ENCODE results near the gene PCSK4. TPM values are rescaled to one million over a fixed set of nuclear protein-coding genes. Genes with fewer than 3 reads are reported as not detected.

PCSK4 gene
- total RNA-seq, 2 experiments from 2014 or later, result 8.3 to 13.0 TPM

DNA sequence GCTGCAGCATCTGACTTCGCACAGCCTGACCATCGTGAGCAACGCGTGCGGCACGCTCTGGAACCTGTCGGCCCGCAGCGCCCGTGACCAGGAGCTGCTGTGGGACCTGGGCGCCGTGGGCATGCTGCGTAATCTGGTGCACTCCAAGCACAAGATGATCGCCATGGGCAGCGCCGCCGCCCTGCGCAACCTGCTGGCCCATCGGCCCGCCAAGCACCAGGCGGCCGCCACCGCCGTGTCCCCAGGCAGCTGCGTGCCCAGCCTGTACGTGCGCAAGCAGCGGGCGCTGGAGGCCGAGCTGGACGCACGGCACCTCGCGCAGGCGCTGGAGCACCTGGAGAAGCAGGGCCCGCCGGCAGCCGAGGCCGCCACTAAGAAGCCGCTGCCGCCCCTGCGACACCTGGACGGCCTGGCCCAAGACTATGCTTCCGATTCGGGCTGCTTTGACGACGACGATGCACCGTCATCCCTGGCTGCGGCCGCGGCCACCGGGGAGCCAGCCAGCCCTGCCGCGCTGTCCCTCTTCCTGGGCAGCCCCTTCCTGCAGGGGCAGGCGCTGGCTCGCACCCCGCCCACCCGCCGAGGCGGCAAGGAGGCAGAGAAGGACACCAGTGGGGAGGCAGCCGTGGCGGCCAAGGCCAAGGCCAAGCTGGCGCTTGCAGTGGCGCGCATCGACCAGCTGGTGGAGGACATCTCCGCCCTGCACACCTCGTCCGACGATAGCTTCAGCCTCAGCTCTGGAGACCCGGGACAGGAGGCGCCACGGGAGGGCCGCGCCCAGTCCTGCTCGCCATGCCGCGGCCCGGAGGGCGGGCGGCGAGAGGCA, 24.7 kb downstream of the PCSK4 start:
- peaks cover 1% of the 10 kb centered on the region for H3K4me1 ChIP-seq (ENCODE audit: insufficient read depth, low read length, poor library complexity, severe bottlenecking)
- H3K4me2 ChIP-seq (ENCODE audit: low read length), result no peak overlapping the region
- H3K9me3 ChIP-seq (ENCODE audit: low read length), result no peaks in the 10 kb centered on the region
- TF ChIP-seq EZH2phosphoT487 (IDR thresholded peaks at IDR 0.05; ENCODE audit: borderline replicate concordance, low read depth, low read length), result no peak
- CTCF ChIA-PET (ENCODE audit: unreplicated experiment), result no interaction called here
- POLR2A ChIA-PET, result interaction anchor here (0.7 kb wide), 1 partner anchor 52 kb away, joined by 7 read pairs; no protein-coding TSS in a partner anchor
- no peaks in the 10 kb centered on the region for H3K79me2 ChIP-seq (ENCODE audit: insufficient read depth, low read depth, low read length)
- no peaks in the 10 kb centered on the region for H4K20me1 ChIP-seq (ENCODE audit: insufficient read depth, low read length)
- H3K27ac ChIP-seq (ENCODE audit: low read depth, low read length, poor library complexity, severe bottlenecking), result no peak overlapping the region
- no TSS peak for BruUV-seq (replicated peaks)
- DNase-seq (ENCODE audit: low spot score), result no peak
- no peaks in the 10 kb centered on the region for H3K36me3 ChIP-seq (ENCODE audit: insufficient read depth, low read length)
- H3K4me3 ChIP-seq (ENCODE audit: low read depth, low read length, poor library complexity, severe bottlenecking), result no peak overlapping the region
- no peak overlapping the region for H2AFZ ChIP-seq (ENCODE audit: low read length)
- intact Hi-C loops (cut with micrococcal nuclease; ENCODE audit: unreplicated experiment), result no loop called here
- H3K9me2 ChIP-seq (ENCODE audit: insufficient read depth, low read length), result no peaks in the 10 kb centered on the region

DNA sequence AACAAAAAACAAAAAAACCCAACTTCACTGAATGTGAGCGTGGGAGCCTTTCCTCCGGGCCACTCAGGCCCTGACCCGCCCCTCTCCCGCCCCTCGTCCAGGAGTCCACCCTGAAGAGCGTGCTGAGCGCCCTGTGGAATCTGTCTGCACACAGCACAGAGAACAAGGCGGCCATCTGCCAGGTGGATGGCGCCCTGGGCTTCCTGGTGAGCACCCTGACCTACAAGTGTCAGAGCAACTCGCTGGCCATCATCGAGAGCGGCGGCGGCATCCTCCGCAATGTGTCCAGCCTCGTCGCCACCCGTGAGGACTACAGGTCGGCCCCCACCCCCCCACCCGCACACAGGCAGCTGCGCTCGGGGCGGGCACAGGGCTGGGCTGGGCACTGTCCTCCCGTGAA, 28.3 kb downstream of the PCSK4 start:
- Histone ChIP-seq H3K4me2 (ENCODE audit: low read length) (no peak overlapping the region), H3K27ac (ENCODE audit: low read depth, low read length, poor library complexity, severe bottlenecking) (no peak overlapping the region), H3K4me3 (ENCODE audit: low read depth, low read length, poor library complexity, severe bottlenecking) (no peak overlapping the region), H3K36me3 (ENCODE audit: insufficient read depth, low read length) (no peaks in the 10 kb centered on the region), H3K9me3 (ENCODE audit: low read length) (no peaks in the 10 kb centered on the region), H3K79me2 (ENCODE audit: insufficient read depth, low read depth, low read length) (no peaks in the 10 kb centered on the region), H3K9me2 (ENCODE audit: insufficient read depth, low read length) (no peaks in the 10 kb centered on the region), H2AFZ (ENCODE audit: low read length) (no peak overlapping the region), H4K20me1 (ENCODE audit: insufficient read depth, low read length) (no peaks in the 10 kb centered on the region), H3K4me1 (ENCODE audit: insufficient read depth, low read length, poor library complexity, severe bottlenecking) (no peaks in the 10 kb centered on the region)
- DNase-seq (ENCODE audit: low spot score), result no peak
- ChIA-PET CTCF (ENCODE audit: unreplicated experiment) (no interaction called here), POLR2A (no interaction called here)
- BruUV-seq (replicated peaks), result no TSS peak
- TF ChIP-seq, protein P1, sequence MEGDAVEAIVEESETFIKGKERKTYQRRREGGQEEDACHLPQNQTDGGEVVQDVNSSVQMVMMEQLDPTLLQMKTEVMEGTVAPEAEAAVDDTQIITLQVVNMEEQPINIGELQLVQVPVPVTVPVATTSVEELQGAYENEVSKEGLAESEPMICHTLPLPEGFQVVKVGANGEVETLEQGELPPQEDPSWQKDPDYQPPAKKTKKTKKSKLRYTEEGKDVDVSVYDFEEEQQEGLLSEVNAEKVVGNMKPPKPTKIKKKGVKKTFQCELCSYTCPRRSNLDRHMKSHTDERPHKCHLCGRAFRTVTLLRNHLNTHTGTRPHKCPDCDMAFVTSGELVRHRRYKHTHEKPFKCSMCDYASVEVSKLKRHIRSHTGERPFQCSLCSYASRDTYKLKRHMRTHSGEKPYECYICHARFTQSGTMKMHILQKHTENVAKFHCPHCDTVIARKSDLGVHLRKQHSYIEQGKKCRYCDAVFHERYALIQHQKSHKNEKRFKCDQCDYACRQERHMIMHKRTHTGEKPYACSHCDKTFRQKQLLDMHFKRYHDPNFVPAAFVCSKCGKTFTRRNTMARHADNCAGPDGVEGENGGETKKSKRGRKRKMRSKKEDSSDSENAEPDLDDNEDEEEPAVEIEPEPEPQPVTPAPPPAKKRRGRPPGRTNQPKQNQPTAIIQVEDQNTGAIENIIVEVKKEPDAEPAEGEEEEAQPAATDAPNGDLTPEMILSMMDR (conservative IDR thresholded peaks at IDR 0.05; ENCODE audit: low read length), result no peak
- TF ChIP-seq EZH2phosphoT487 (IDR thresholded peaks at IDR 0.05; ENCODE audit: borderline replicate concordance, low read depth, low read length), result no peak
- intact Hi-C loops (cut with micrococcal nuclease; ENCODE audit: unreplicated experiment), result no loop called here

DNA sequence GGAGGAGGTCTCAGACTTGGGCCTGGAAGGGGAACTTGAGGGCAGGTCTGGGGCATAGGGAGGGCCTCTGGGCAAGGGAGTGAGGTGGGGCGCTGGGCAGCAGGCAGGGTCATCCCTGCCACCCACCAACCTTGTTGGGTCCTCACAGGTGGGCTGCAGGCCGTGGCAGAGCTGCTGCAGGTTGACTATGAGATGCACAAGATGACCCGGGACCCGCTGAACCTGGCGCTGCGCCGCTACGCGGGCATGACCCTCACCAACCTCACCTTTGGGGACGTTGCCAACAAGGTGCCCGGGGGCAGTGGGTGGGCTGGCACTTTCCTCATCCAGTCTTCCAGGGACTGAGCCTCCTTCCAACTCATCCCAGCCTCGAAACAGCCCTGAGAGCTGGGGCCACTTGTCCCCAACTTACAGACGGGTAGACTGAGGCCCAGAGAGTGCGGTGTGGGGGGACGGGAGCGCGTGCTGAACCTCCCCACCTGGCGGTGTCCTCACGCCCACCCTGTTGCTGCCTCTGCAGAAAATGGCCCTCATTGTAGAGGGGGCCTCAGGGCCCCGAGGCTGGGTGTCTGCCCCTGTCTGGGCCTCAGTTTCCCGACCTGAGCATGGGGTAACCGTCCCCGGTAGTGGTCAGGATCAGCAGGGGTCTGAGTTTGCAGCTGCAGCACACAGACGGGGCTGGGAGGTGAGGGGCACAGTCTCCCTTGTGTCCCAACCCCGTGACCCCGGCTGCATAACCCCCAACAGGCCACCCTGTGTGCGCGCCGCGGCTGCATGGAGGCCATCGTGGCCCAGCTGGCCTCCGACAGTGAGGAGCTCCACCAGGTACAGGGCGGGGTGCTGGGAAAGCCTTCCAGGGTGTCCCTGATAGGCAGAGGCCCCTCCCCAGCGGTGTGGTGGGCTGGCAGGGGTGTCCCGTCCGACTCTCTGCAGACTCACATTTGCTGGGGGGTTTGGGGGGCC, 29.8 kb downstream of the PCSK4 start:
- TF ChIP-seq EZH2phosphoT487 (IDR thresholded peaks at IDR 0.05; ENCODE audit: borderline replicate concordance, low read depth, low read length), result no peak
- TF ChIP-seq, protein P1 (conservative IDR thresholded peaks at IDR 0.05; ENCODE audit: low read length), result no peak
- peaks cover 10% of the 10 kb centered on the region for H3K4me1 ChIP-seq (ENCODE audit: insufficient read depth, low read length, poor library complexity, severe bottlenecking)
- ChIA-PET CTCF (ENCODE audit: unreplicated experiment) (no interaction called here), POLR2A (no interaction called here)
- BruUV-seq (replicated peaks), result no TSS peak
- DNase-seq (ENCODE audit: low spot score), result no peak
- no peaks in the 10 kb centered on the region for H3K9me2 ChIP-seq (ENCODE audit: insufficient read depth, low read length)
- H3K4me3 ChIP-seq (ENCODE audit: low read depth, low read length, poor library complexity, severe bottlenecking), result no peak overlapping the region
- no peak overlapping the region for H2AFZ ChIP-seq (ENCODE audit: low read length)
- H3K4me2 ChIP-seq (ENCODE audit: low read length), result no peak overlapping the region
- intact Hi-C loops (cut with micrococcal nuclease; ENCODE audit: unreplicated experiment), result no loop called here
- H3K79me2 ChIP-seq (ENCODE audit: insufficient read depth, low read depth, low read length), result no peaks in the 10 kb centered on the region
- no peak overlapping the region for H3K27ac ChIP-seq (ENCODE audit: low read depth, low read length, poor library complexity, severe bottlenecking)
- H4K20me1 ChIP-seq (ENCODE audit: insufficient read depth, low read length), result no peaks in the 10 kb centered on the region
- H3K9me3 ChIP-seq (ENCODE audit: low read length), result no peaks in the 10 kb centered on the region
- H3K36me3 ChIP-seq (ENCODE audit: insufficient read depth, low read length), result no peaks in the 10 kb centered on the region

Data from OCI-LY7 (cell line).